SHP77 (cell line): ENCODE data around the gene SYNPR.
"Not testable (repeated sequence)": the region's sequence is repeated elsewhere in the genome, so short reads cannot be mapped to it uniquely, and the experiment has no call there.

Experiments used
- DNase-seq, 2 experiments: peaks; one replicate each; lab custom pipeline; 2025; lab: John Stamatoyannopoulos, UW

The SYNPR gene

GRCh38 chr3:63624941-63625560, 346.9 kb downstream of the SYNPR start:
- no peak for DNase-seq

- no peak for DNase-seq
Observed at GRCh38 chr3:63631670-63632069, 353.6 kb downstream of the SYNPR start.

GRCh38 chr3:63635186-63635585, 357.1 kb downstream of the SYNPR start:
- DNase-seq, result no peak

- no peak for DNase-seq
Observed at GRCh38 chr3:63639806-63640205, 361.7 kb downstream of the SYNPR start.

- no peak for DNase-seq
Observed at GRCh38 chr3:63642488-63642887, 364.4 kb downstream of the SYNPR start.

- no peak for DNase-seq
Observed at GRCh38 chr3:63644212-63644797, 366.2 kb downstream of the SYNPR start.

- DNase-seq, result not testable (repeated sequence)
Observed at GRCh38 chr3:63644928-63645781, 367.0 kb downstream of the SYNPR start.

- no peak for DNase-seq
Observed at GRCh38 chr3:63652066-63652725, 374.1 kb downstream of the SYNPR start, which contains the start of gene SNTN. Gene SNTN (plus strand): TSS chr3:63652675. CDS start chr3:63652688, 13 bp downstream.

- no peak for DNase-seq
Observed at GRCh38 chr3:63654211-63654610, 376.1 kb downstream of the SYNPR start.

GRCh38 chr3:63654931-63655330, 376.8 kb downstream of the SYNPR start:
- DNase-seq, result no peak

DNA sequence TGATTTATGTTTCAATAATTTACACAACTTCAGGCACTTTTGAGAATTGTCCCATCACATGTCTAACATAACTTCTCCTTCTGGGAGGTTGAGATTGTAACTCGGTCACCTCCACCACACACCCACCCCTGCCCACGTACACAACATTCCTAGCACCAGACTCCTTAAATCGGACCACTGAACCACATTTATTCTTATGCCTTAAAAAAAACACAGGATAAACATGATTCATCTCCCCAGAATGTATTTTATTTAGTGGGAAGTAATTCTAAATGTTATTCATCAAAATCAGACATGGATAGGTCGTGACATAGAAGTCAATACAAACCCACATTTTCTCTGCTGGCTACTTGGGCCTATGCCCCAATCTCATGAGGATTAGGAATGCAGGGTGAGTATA, 377.4 kb downstream of the SYNPR start:
- no peak for DNase-seq

- DNase-seq, result no peak
Observed at GRCh38 chr3:63656786-63657185, 378.7 kb downstream of the SYNPR start.

DNA sequence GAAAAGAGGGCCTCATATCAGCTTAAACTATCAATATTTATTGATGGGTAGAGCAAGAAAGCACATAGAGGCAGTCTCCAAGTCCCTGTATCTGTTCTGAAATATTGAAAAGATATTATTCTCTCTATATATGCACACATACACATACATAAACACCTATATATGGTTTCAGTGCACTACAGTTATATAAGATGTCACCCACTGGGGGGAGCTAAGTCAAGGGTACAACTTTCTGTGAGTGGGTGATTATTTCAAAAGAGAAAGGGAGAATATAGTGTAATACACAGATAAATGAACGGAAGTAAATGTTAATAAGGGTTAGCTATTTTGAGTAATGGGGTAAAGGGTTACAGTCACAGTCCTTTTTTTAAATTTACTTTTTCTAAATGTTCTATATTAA, 383.1 kb downstream of the SYNPR start:
- no peak for DNase-seq

DNA sequence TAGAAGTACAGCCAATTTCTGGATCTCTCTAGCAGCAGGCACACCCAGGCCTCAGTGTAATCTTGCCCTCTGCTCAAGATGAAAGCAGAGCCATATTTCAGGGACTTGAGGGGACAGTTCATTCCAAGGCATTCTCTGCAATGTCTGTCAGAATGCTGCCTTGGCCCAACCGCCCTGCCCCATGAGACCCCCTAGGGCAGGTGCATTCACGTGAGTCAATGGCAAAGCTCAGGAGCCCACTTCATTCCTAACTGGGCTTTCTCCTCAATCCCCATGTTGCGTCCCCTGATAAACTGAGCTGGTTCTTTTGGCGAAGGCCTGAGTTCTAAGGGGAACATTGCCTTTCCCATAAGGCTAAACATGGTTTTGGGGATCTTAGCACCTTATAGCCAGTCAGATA, 383.9 kb downstream of the SYNPR start:
- DNase-seq, result no peak

GRCh38 chr3:63662500-63662899, 384.4 kb downstream of the SYNPR start:
- no peak for DNase-seq
